ENCODE data around the gene OR13C8. TPM values are rescaled to one million over a fixed set of nuclear protein-coding genes. Genes with fewer than 3 reads are reported as not detected.

OR13C8 gene
- polyA plus RNA-seq, 4 donors: not detected

Other genes with a start within 250 kb of the OR13C8 start
- gene OR13F1, start 64.9 kb upstream of the OR13C8 start, polyA plus RNA-seq: not detected
- not detected for gene OR13C4, start 42.0 kb upstream of the OR13C8 start, polyA plus RNA-seq
- not detected for gene OR13C3, start 32.3 kb upstream of the OR13C8 start, polyA plus RNA-seq
- gene OR13C5, start 30.2 kb downstream of the OR13C8 start, polyA plus RNA-seq: not detected
- not detected for gene OR13C2, start 36.5 kb downstream of the OR13C8 start, polyA plus RNA-seq
- gene OR13C9, start 49.0 kb downstream of the OR13C8 start, polyA plus RNA-seq: not detected
- gene OR13D1, start 125.3 kb downstream of the OR13C8 start, polyA plus RNA-seq: not detected
- 10 to 100 TPM; 26.5 to 41.7 (median 35.3) TPM for gene NIPSNAP3A, start 178.5 kb downstream of the OR13C8 start, polyA plus RNA-seq
- 1 to 10 TPM in 2 of 4 donors, under 1 TPM in 1, not detected in 1; 0.67 to 3.1 (median 1.1) TPM for gene NIPSNAP3B, start 195.0 kb downstream of the OR13C8 start, polyA plus RNA-seq